ENCODE measurements around the gene SKIDA1.

The SKIDA1 gene

GRCh38 chr10:21515361-21516241, 9.9 kb downstream of the SKIDA1 start:
- DNase-seq = no peak

- no peak for DNase-seq
Observed at GRCh38 chr10:21514818-21515351, 10.6 kb downstream of the SKIDA1 start.

GRCh38 chr10:21514129-21514817, 11.2 kb downstream of the SKIDA1 start:
- DNase-seq = no peak

GRCh38 chr10:21513405-21513788, 12.1 kb downstream of the SKIDA1 start:
- DNase-seq = no peak

GRCh38 chr10:21512573-21513404, 12.7 kb downstream of the SKIDA1 start:
- no peak for DNase-seq

- DNase-seq = no peak
Observed at GRCh38 chr10:21511946-21512572, 13.4 kb downstream of the SKIDA1 start.

- no peak for DNase-seq
Observed at GRCh38 chr10:21511095-21511570, 14.3 kb downstream of the SKIDA1 start.

GRCh38 chr10:21510241-21511094, 15.0 kb downstream of the SKIDA1 start:
- DNase-seq = no peak

- DNase-seq = no peak
Observed at GRCh38 chr10:21509341-21510240, 15.9 kb downstream of the SKIDA1 start.

- no peak for DNase-seq
Observed at GRCh38 chr10:21508706-21509331, 16.7 kb downstream of the SKIDA1 start.

GRCh38 chr10:21507150-21507549, 18.3 kb downstream of the SKIDA1 start:
- no peak for DNase-seq

GRCh38 chr10:21506351-21506750, 19.1 kb downstream of the SKIDA1 start:
- DNase-seq = no peak

- no peak for DNase-seq
Observed at GRCh38 chr10:21505711-21506278, 19.7 kb downstream of the SKIDA1 start.

GRCh38 chr10:21503542-21503941, 21.9 kb downstream of the SKIDA1 start:
- DNase-seq = no peak

GRCh38 chr10:21502348-21502740, 23.1 kb downstream of the SKIDA1 start:
- DNase-seq = no peak

GRCh38 chr10:21501731-21502347, 23.6 kb downstream of the SKIDA1 start:
- DNase-seq = no peak

- no peak for DNase-seq
Observed at GRCh38 chr10:21501091-21501490, 24.4 kb downstream of the SKIDA1 start.

GRCh38 chr10:21500578-21500910, 24.9 kb downstream of the SKIDA1 start:
- DNase-seq = no peak

Measured in effector CD4-positive, alpha-beta T cell (primary cell).